ENCODE data around the gene SLC23A3.

SLC23A3 gene, protein sequence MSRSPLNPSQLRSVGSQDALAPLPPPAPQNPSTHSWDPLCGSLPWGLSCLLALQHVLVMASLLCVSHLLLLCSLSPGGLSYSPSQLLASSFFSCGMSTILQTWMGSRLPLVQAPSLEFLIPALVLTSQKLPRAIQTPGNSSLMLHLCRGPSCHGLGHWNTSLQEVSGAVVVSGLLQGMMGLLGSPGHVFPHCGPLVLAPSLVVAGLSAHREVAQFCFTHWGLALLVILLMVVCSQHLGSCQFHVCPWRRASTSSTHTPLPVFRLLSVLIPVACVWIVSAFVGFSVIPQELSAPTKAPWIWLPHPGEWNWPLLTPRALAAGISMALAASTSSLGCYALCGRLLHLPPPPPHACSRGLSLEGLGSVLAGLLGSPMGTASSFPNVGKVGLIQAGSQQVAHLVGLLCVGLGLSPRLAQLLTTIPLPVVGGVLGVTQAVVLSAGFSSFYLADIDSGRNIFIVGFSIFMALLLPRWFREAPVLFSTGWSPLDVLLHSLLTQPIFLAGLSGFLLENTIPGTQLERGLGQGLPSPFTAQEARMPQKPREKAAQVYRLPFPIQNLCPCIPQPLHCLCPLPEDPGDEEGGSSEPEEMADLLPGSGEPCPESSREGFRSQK
- 0.97 to 2.4 (median 1.2) reads per million in 4 experiments for total RNA-seq

DNA sequence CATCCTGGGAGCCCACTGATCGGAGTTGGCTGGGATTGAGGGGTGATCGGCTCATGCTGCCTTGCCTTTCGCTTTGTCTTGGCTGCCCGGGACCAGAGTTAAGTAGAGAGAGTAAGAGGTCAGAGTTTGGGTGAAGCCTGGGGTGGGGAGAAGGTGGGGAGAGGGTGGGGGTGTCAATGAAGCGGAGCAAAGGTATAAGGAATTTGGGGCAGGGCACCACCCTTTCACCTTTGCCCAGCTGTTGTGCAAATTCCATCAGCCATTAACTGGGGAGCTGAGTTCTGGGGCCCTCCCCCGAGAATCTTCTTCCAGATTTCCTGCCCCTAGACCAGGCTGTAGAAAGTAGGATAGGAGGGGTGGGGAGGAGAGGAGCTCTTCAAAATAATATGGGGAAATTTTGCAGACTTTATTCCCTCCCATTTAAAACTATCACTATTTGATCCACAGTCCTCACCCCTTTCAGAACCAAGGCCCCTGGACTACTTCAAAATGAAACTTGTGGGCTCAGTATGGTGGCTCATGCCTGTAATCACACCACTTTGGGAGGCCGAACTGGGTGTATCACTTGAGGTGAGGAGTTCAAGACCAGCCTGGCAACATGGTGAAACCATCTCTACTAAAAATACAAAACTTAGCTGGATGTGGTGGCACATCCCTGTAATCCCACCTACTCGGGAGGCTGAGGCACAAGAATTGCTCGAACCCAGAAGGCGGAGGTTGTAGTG lies at the start of gene SLC23A3:
Gene SLC23A3, minus strand, starts transcription at position 100 of the 725 bp plus-strand sequence. Its CDS starts 45 bp downstream, at position 55.
- DNase-seq, result no peak

DNA sequence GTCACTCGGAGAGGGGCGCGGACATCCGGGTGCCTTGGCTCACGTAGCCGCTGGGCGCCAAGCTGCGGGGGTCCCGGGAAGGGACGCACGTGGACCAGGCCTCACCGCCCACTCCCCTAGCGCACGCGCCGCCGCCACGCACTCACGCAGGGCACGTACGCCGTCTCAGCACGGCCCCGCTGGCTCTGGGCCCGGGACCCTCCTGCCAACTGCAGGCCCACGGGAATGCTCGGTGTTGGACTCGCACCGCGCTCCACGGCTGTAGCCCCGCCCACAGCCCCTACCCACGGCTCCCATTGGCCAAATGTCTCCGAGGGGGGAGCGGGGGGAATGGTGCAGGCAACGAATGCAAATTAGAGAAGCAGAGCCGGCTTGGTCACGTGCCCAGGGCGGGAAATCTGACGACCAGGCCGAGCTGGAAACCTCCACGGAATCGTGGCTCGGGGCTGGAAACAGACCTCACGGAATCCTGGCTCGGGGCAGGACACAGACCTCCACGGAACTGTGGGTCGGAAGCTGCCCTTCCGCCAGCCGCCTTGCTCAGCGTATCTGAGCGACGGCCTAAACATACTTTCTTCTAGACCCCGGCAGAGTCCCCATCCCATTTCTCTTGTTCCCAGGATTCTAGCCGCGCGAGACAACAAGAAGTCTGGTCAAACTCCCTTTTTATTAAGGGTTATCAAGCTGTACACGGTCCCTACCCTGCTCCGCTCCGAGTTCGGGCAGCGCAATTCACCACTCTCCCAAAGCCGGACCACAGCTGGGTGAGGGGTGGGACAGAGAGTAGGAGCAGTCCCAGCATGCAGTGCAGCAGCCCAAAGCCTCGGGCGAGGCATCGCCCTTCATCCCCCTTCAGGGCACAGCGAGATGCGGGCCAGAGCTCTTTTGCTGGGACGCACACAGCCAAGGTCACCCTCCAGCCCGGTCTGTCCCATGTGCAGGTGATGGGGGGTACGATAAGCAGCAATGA lies 49.2 kb upstream of the SLC23A3 start, which contains the start of gene ABCB6:
Gene ABCB6, minus strand, starts transcription at position 227 of the 970 bp plus-strand sequence. CDS start 285 bp downstream, outside the sequence.
- peak; percentile 84 for DNase-seq

- DNase-seq, result peak; percentile 45
Observed at GRCh38 chr2:219218217-219218731, 48.4 kb upstream of the SLC23A3 start.

- no peak for DNase-seq
Observed at GRCh38 chr2:219216535-219216915, 46.7 kb upstream of the SLC23A3 start.

GRCh38 chr2:219215871-219216534 lies 46.2 kb upstream of the SLC23A3 start:
- no peak for DNase-seq

DNA sequence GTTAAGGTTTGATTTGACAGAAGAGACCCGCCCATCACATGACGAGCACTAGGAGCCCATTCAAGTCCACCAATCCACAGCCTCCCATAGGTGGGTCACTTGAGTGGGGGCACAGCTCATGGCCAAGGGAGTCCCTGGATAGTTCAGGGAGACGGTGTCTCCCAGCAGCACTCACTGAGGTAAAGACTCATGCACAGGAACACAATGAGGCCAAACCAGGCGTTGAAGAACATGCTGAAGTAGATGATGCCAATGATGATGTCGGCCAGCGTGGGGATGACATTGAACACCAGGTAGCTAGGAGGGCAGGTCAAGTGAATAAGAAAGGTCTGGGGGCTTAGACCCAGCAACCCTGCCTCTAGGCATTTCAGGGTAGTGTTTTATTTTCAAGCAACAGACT lies 45.0 kb upstream of the SLC23A3 start:
- DNase-seq, result no peak

DNA sequence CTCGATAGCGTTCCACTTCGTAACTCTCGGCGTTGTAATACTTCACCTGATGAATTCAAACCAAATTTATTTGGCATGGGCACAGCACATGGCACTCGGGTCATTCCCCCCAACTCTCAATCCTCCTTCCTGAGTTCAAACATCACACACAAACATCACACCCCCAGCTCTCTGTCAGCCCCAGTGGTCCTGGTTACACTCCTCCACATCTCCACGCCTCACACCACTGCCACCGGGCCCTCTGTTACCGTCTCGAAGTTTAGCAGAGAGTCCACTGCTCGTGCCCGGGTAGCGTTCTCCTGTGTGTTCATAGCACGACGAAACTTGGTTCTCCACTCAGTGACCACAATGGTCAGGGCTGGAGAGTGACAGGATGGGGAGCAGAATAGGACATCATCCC lies 44.3 kb upstream of the SLC23A3 start:
- DNase-seq, result no peak

- no peak for DNase-seq
Observed at GRCh38 chr2:219213486-219214071, 43.8 kb upstream of the SLC23A3 start.

DNA sequence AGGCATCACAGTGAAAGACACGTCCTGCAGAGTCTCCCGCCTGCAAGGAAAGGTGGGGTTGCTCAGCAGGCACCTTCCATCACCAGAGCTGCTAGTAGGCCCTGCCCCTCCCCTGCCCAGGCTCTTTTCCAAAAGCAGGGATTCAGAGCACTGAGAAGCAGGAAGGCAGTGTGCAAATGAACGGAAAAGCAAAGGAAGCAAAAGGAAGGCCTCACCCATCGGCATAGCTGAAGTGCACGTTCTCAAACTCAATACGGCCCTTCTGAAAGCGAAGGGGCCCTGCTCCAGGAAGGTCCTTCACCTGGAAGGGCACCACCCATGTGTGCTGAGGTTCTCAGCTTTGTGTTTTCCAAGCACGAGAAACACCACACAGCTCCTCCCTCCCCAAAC lies 43.2 kb upstream of the SLC23A3 start:
- DNase-seq, result no peak

GRCh38 chr2:219210886-219211362 lies 41.1 kb upstream of the SLC23A3 start:
- DNase-seq, result no peak

DNA sequence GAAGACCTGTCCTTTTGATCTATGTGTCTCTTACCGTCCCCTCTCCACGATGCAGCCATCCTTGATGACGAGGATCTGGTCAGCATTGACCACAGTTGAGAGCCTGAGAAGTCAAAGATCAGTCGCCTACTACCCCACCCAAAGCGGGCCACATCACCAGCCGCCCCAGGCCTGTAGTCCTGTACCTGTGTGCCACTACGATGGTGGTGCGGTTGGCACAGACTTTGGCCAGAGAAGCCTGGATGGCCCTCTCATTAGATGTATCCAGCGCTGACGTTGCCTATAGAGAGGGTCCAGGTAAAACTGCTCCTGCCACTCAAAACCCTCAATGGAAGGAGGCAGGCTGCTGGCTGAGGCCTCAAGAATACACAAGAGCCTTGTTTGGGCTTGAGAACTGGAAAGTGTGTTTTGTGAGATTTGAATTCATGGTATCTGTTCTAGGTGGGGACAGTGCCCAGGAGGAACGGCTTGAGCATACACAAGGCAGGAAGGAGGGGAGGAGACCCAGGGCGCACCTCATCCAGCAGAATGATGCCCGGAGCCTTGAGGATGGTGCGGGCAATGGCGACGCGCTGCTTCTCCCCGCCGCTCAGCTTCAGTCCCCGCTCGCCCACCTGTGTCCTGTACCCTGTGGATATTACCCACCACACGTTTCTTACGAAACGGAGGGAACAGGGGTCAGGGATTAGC lies 40.5 kb upstream of the SLC23A3 start:
- no peak for DNase-seq

DNA sequence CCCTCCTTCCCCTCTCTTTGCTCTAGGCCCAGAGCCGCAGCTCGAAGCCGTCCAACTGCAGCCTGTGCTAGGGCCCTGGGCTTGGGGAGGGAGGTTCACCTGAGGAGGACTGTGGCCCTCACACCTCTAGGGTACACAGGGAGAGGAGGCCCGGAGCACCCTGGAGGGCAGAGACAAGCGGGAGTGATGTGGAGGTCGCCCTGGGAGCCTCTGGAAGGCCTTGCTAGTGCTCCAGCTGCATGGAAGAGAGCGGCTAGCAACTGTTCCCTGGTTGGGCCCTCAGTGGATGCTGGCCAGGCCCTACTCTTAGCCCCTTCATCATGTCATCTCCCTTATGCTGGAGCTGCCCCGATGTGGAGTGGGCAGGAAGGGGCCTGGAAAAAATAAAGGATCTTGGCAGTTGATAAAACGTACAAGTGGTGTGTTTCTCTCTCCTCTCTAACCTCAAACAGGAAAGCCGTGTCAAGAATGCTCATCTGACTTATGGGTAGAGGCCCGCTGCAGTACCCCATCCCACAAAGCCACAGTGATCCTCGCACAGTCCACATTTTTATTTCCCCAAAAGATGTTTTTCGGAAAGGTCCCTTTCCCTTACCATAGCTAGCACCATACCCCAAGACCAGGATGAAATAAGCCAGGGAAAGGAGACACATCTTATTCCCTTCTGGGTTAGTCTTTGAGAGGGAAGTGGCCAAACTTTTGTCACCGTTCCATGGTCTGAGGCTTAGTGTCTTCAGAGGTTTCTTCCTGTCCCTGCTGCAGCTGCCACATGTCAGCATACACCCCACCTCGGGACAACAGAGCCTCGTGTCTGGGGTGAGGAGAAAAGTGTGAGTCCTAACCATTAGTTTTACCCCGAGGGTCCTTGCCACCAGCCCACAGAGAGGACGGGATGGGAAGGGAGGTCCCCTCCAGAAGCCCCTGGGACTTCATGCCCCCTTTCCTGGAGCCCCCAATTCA lies 39.7 kb upstream of the SLC23A3 start:
- DNase-seq, result no peak

- no peak for DNase-seq
Observed at GRCh38 chr2:219207884-219208740, 38.3 kb upstream of the SLC23A3 start.

- DNase-seq, result no peak
Observed at GRCh38 chr2:219207134-219207883, 37.5 kb upstream of the SLC23A3 start.

- DNase-seq, result peak; percentile 92
Observed at GRCh38 chr2:219206328-219207133, 36.7 kb upstream of the SLC23A3 start, which contains the start of gene ZFAND2B. Gene ZFAND2B (plus strand): TSS chr2:219206782. CDS start chr2:219206988, 206 bp downstream.

- DNase-seq, result no peak
Observed at GRCh38 chr2:219205981-219206327, 36.1 kb upstream of the SLC23A3 start.
